DMS153 (cell line): ENCODE data around the gene TRIM71.
A peak's percentile ranks its signal among the peaks of the same experiment; 100 is the strongest.

ENCODE experiments used
- DNase-seq: peaks from one replicate; lab custom pipeline; 2025; lab: John Stamatoyannopoulos, UW

The TRIM71 gene

DNA sequence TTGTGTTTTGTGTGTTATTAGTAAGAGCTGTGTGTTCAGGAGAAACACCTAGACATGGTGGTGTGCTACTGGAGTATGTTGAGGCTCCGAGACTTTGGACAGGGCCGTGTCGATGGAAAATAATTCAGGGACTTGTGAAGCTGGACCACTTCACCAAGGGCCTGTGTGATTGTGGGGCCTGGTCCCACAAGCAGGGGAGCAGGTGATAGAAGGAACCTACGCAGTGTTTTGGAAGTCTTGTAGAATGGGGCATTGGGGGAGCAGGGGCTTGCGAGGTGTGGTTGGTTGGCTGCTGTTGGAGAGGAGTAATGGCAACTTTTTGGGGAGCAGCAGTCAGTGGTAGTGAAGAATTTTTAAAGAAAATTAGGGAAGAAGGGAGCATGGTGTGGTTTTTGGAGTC is 48.7 kb downstream of the TRIM71 start:
- DNase-seq, result no peak

DNA sequence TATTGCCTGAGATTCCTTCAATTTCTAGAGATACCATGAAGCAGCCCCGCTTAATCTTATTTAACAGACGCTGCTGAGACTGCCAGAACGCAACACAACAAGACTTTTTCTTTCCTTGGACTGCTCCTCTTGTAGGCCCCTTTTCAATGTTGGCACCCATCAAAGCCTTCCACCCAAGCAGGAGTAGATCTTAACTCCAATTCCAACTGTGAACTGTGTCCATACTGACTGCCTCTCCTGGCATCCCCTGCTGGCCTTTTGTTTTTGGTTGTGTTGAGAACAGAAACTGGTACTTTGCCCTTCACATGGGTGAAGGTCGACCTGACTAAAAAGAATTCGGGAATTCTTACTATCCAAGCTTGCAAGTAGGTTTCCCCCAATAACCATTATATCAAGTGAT is 50.2 kb downstream of the TRIM71 start:
- DNase-seq, result no peak

DNA sequence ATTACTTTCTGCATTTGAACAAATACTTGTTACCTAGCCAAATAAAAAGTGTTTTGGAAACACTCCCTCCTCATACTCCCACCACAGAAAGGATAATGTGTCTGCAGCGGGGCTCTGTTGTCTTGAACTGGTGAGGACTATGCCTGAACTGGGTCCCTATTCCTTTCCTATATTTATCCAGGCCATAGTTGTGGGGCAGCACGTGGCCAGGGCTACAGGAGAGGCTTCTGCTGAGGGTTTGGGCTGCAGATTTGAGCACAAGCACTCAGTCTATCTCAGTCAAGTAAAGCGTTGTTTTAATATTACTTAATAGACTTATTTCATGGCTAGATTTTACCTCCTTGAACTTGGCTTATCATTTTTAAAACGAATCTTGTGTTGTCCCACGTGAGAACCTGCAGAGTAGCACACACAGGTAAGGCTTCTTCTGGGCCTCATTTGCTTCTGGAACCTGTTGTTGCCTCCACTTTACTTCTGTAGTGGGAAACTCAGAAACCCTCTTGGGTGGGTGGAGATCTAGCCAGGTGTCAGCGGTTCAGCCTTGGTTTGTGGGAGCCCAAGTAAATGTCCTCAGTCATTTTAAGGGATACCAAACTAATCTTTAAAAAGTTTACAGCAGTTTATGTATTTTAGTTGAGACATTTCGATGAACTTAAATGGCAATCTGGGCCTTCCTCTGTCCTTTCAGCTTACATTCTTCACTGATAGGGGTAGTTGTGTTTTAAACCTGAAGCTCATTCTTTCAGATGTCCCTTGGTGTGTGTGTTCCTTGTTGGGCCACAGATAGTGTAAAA is 51.1 kb downstream of the TRIM71 start:
- no peak for DNase-seq

DNA sequence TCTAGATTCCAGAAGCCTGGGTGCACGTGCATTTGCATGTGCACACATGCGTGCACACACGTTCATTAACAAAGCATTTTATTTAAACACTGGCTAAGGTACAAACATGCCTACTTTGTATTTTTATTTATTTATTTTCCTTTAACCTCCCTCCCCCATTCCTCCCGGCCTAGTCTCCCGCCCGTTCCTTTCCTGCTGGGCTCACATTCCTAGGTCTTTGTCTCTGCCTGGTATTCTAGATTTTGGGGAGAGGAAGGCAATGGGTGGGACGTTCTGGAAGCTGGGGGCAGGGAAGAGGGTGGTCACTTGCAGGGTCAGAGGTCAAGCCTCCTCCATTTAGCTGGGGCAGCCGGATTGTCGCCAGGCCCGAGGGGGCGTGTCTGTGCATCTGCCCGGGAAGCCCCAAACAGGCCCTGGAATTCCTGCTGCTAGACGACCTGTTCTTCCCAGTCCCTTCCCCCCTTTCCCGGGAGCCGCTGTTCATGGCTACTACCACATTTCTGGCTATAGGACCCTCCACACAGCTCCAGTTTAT is 51.8 kb downstream of the TRIM71 start:
- DNase-seq, result no peak

DNA sequence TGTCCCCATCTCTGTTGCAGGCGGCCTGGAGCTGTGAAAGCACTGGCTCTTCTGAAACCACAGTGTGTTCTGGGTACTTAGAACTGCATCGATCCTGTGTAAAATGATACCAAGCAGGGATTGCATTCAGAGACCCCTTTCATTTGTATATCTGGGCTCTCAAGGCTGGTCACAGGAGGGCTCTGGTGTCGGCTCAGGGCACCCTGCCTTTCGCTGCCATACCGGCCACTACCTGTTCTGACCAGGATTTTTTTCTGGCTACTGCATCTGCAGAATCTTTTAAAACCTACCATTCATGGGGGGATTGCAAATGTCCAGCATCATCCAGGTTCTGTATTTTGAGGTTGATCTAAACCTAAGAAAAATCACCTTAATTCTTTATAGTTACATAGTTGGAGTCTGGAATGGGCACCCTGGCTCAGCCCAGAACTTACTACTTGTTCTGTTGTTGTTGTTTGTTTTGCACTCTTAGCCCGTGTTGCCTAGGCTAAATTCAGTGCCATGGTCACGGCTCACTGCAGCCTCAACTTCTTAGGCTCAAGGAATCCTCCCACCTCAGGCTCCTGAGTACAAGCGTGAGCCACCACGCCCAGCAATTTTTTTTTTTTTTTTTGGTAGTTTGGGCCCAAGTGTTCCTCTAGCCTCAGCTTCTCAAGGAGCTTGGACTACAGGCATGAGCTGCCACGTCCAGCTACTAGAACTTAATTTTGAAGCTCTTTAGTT is 52.7 kb downstream of the TRIM71 start:
- no peak for DNase-seq

DNA sequence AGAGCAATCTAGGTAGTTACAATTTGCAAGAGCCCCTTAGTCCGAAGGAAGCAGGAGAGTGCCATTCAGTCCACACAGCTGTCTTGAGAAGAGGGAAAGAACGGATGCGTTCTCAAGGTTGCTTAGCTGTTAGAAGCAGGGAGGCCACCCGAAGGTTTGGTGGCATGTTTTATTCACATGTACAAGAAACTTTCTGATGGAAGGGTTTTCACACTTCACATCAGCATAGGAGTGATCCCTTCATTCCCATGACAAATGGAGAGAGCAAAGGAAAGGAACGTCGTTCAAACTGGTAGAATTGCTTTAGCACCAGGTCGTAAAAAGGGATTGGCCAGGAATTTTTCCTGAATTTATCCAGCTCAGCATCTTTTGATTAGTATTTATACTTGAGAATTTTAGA is 53.5 kb downstream of the TRIM71 start:
- no peak for DNase-seq

DNA sequence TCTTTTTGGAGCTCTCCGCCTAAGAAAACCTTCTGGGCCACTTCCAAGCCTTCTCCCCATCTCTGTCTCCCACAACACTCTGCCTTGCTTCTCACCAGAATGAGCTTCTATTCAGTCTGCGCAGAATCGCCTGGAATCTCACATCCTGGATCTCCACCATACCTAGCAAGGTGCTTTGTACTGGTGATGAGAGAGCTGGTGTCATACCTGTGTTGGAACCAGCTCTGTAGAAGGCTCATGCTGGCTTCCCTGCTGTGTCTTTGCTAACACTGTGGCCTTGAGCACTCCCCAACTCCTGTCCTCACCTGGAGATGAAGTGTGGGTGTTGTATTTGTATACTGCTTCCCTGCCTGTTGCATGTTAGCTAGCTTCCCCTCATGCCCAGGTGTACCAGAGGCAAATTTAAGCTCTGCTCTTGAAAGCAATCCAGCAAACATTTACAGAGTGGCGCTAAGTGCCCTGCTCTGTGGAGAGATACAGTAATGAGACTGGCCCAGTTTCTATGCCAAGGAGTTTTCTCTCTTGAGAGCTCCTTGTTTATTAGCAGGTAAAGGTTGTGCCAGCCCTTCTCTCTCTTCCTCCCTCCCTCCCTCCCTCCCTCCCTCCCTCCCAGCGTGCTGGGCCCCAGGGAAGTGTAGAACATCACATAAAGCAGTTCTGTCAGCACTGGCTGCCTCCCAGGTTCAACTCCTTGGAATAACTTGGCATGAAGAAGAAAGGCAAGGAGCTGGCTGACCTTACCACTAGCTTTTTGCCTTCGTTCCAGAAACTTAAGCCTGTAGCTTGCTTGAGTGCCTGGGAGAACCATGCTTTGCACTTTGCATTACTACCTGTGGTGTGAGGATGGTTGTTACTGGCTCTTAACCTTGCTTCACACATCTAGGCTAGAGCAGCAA is 54.9 kb downstream of the TRIM71 start:
- peak; percentile 33 for DNase-seq

DNA sequence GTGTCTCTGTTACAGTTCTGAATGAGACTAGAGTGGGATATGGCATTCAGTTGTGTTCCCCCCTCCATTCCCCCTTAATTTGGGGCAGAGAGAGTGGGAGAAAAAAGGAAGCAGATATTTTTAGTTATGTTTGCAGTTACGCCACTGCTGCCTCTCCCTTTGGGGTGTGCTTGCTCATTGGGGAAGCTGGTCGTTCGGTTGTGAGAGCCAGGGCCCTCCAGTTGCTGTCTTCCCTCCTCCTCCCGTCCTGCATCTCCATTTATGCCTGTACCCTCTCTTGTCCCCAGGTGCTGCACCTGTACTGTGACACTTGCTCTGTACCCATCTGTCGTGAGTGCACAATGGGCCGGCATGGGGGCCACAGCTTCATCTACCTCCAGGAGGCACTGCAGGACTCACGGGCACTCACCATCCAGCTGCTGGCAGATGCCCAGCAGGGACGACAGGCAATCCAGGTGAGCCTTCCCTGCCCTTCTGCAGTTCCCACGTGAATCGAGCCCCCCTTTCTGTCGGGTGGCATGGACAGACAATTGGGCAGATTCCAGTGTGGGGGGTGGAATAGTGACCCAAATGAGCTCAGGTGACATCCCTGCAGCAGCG is 55.8 kb downstream of the TRIM71 start:
- DNase-seq, result no peak

DNA sequence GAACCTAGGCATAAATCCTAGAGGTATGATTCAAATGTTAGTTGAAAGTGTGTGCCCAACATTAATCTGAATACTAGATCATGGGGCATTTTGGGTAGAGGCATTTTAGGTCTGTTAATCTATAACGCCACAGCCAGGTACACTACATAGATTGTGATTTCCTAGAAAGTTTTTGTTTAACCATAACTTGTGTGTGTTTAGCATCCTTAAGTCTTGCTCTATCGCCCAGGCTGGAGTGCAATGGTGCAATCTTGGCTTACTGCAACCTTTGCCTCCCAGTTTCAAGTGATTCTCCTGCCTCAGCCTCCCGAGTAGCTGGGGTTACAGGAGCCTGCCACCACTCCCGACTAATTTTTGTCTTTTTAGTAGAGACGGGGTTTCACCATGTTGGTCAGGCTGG is 59.1 kb downstream of the TRIM71 start:
- no peak for DNase-seq

DNA sequence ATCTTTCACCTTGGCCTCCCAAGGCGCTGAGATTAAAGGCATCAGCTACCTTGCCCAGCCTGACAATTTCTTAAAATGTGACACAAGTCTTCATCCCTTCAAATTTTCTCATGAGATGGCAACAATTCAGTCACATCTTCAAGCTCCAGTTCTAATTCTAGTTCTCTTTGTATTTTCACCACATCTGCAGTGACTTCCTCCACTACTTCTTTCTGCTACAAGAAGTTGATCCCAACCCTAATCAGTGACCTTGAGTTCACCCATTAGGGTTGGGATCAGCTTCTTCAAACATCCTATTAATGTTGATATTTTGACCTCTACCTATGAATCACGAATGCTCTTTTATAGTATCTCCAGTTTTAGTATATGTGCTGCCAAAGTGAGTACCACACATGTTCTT is 59.8 kb downstream of the TRIM71 start:
- no peak for DNase-seq

DNA sequence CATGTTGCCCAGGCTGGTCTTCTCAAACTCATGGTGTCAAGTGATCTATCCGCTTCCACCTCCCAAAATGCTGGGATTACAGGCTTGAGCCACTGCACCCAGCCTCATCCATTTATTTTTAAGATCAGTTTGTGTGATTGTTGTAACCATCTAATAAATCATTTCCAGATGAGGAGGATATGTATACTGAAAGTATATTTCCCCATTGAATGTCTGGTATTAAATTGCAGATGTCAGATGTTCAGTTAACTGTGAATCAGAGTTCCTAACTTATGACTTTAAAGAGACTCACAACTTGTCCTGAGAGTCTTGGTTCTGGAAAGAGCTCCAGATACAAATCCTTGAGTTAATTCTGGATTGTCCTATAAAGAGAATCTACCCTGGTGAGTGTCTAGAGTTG is 62.4 kb downstream of the TRIM71 start:
- no peak for DNase-seq

DNA sequence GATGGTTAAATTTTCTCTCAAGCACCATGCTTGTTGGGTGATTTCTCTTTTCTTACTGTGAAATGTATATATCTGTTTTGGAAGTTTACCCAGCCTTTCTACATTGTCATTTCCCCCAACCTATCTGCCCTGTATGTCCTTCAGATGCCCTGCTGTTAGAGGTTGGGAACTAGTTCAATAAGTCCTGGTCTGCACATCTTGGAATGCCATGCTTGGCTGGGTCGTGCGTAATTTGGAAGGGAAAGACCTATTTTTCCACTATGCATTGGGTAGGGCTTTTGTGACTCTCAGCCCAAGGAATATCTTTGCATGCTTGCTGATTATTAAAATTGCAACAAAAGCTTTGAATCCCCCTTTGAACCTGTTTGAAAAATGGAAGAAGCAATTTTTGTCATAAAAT is 63.8 kb downstream of the TRIM71 start:
- DNase-seq, result no peak

DNA sequence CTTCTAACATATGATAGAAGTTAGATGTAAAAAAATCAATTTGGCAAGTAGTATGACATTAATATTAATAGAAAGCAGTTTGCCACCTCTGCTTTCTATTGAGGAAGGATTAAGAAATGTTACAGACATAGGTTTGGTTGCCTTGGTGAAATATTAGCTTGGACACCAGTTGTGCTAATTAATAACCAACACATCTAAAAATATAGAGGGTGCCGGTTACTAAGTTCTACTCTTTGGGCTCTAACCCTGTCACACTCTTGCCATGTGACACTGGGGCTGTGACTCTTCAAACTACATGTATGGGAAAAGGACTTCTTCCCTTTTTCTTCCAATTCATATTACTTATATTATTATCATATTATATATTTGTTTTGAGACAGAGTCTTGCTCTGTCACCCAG is 64.4 kb downstream of the TRIM71 start:
- DNase-seq, result no peak

DNA sequence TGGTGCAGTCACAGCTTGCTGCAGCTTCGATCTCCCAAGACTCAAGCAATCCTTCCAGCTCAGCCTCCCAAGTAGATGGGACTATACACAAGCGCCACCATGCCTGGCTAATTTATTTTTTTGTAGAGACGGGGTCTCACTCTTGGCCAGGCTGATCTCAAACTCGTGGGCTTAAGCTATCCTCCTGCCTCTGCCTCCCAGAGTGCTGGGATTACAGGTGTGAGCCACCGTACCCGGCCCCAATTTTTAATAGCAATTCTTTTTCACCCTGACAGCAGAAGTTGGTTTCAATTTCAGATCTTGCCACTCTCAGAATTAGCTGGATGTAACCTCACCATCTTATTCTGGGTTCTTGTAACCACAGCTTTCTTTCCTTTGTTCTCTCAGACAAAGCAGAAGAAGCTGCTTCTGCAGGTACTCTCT is 64.8 kb downstream of the TRIM71 start:
- DNase-seq, result no peak

DNA sequence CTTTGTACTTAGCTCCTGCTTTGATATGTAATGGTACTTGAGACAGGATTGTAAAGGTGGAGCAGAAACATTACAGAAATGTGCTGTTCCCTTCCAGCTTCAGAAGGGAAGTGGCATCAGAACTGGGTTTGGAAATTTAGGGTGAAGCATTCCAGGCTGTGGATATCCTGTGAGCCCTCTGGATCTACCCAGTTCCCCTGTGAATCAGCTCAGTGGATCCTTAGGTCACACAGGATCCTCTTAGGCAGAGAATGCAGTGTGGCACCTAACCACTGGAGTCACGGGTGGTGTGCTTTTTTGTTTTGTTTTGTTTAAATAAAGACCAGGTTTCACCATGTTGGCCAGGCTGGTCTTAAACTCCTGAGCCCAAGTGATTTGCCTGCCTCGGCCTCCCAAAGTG is 66.0 kb downstream of the TRIM71 start:
- DNase-seq, result no peak

DNA sequence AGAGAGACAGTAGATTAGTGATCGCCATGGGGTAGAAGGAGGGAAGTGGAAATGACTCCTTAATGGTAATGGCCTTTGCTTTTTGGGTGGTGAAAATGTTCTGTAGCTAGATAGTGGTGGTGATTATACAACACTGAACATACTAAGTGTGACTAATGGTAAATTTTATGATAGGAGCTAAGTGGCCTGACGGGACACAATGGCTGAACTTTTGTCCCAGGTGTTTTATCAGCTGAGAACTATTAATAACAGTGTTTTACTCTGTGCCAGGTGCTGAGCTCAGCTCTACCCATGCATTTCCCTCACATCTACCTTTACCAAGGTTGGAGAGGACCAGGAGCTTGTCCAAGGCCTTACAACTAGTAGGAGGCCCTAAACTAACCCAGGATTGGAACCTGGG is 66.8 kb downstream of the TRIM71 start:
- DNase-seq, result no peak

DNA sequence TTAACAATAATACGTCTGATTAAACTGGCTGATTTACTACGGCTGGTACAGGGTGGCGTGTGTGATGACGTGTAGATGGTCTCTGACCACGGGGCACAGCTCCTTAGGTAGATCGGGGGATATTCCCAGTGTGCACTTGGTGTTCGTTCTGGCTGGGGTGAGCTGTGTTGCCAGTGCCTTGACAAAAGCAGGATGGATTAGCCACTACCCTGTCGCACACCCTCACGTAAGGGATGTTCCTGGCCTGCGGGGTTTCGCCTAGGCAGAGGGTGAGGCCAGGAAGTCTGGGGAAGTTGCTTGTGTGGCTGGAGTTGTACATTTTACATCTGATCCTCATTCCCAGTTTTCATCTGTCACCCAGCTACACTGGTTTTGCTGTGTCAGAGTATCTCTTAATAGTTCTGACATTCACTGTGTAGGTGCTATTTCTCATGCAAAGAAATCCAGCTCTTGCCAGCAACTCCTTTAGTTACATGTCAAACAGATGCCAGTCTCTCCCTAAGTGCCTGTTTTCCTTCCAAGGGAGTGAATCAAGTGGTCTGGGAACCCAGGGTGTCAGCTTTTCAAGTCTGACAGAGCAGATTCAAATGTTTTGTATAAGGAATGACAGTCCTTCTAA is 67.6 kb downstream of the TRIM71 start:
- DNase-seq, result no peak

DNA sequence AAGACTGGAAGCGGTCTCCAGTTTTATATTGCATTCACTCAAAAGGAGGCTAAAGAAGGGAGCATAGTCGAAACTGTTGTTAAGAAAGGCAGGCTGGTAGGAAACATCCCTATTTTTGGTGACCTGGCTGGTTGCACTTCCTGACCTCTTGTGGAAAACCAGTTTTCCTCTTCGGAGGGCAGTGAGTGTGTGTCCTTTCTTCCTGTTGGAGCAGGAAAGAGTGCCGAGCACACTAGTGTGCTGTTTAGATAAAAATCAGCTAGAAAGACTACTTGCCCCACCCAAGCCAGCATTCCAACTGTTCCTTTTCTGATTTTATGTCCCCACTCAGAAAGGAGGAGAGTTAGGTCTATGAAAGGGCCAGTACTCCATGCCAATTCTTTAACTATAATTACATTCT is 68.5 kb downstream of the TRIM71 start:
- DNase-seq, result no peak

DNA sequence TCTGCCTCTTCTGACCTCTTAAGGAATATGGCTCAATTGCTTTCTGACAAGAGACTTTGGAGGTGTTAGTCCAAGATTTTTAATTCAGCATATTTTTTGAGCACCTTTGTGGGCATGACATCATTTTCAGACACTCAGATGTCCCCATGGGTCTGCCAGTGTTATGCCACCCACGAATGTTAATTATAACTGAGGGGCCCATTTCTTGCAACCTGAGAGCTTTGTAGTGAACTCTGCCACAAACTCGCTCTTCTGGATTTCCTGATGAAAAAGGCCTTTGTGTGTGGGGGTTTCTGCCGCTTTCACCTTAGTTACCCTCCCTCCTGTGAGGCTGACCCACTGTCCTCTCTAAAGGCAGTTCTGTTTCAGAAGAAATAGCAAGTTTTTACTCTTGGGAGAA is 69.1 kb downstream of the TRIM71 start:
- no peak for DNase-seq

DNA sequence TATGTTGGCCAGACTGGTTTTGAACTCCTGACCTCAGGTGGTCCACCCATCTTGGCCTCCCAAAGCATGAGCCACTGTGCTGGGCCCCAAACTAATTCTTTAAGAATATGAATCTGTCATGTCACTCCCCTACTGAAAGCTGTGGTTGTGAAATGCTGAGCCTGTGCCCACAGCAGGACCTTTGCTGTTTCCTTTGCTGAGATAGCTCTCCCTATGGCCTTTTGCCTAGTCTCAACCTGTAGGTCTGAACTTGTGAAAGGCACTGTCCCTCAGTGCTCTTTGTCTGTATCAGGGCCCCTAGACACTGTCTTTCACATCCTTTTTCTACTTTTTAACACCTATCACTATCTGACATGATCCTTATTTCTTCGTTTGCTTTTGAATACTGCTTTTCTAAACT is 70.9 kb downstream of the TRIM71 start:
- DNase-seq, result no peak

DNA sequence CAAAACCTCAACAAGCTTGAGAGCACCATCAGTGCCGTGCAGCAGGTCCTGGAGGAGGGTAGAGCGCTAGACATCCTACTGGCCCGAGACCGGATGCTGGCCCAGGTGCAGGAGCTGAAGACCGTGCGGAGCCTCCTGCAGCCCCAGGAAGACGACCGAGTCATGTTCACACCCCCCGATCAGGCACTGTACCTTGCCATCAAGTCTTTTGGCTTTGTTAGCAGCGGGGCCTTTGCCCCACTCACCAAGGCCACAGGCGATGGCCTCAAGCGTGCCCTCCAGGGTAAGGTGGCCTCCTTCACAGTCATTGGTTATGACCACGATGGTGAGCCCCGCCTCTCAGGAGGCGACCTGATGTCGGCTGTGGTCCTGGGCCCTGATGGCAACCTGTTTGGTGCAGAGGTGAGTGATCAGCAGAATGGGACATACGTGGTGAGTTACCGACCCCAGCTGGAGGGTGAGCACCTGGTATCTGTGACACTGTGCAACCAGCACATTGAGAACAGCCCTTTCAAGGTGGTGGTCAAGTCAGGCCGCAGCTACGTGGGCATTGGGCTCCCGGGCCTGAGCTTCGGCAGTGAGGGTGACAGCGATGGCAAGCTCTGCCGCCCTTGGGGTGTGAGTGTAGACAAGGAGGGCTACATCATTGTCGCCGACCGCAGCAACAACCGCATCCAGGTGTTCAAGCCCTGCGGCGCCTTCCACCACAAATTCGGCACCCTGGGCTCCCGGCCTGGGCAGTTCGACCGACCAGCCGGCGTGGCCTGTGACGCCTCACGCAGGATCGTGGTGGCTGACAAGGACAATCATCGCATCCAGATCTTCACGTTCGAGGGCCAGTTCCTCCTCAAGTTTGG is 72.9 kb downstream of the TRIM71 start:
- no peak for DNase-seq
